Myocyte (in vitro differentiated cells): ENCODE measurements around the gene FGD6. TPM values are rescaled to one million over a fixed set of nuclear protein-coding genes. Genes with fewer than 3 reads are reported as not detected.
"Not testable (repeated sequence)": the region's sequence is repeated elsewhere in the genome, so short reads cannot be mapped to it uniquely, and the experiment has no call there.

Source experiments
- DNase-seq: peaks from one replicate; pipeline ENCODE4 v3.0.0-alpha.2; 2012; ENCODE audit warnings: low read depth
- total RNA-seq: library from RNA; depleted of rRNA; stranded (reverse); fragments of >200 nt; gene quantifications from 2 replicates; pipeline ENCODE4 v1.2.3, GENCODE V29; 2014

The FGD6 gene
- total RNA-seq, 1 donor from 2014 or later = 3.1 TPM

- not testable (repeated sequence) for DNase-seq
These were observed 18.4 kb upstream of the FGD6 start for GRCh38 chr12:95235621-95236020.

GRCh38 chr12:95234187-95234586, 16.9 kb upstream of the FGD6 start:
- not testable (repeated sequence) for DNase-seq

- peak; percentile 18 for DNase-seq
These were observed 13.9 kb upstream of the FGD6 start for GRCh38 chr12:95231190-95231589.

- DNase-seq = no peak
These were observed 13.0 kb upstream of the FGD6 start for GRCh38 chr12:95230313-95230712.

GRCh38 chr12:95229636-95230035, 12.4 kb upstream of the FGD6 start:
- DNase-seq = no peak

GRCh38 chr12:95228617-95229016, 11.3 kb upstream of the FGD6 start:
- no peak for DNase-seq

- no peak for DNase-seq
These were observed 10.6 kb upstream of the FGD6 start for GRCh38 chr12:95227818-95228356.

GRCh38 chr12:95225645-95226212, 8.5 kb upstream of the FGD6 start:
- DNase-seq = no peak

- no peak for DNase-seq
These were observed 7.2 kb upstream of the FGD6 start for GRCh38 chr12:95224202-95225170.

GRCh38 chr12:95220726-95221125, 3.5 kb upstream of the FGD6 start:
- DNase-seq = no peak

- DNase-seq = no peak
These were observed 2.9 kb upstream of the FGD6 start for GRCh38 chr12:95220190-95220589.

GRCh38 chr12:95218150-95219133, 1.2 kb upstream of the FGD6 start:
- peak; percentile 85 for DNase-seq

- no peak for DNase-seq
These were observed 423 bp downstream of the FGD6 start for GRCh38 chr12:95216711-95217376.

- peak; percentile 25 for DNase-seq
These were observed 1.3 kb downstream of the FGD6 start for GRCh38 chr12:95215949-95216348.

- DNase-seq = no peak
These were observed 2.8 kb downstream of the FGD6 start for GRCh38 chr12:95214466-95214865.

GRCh38 chr12:95213928-95214327, 3.3 kb downstream of the FGD6 start:
- no peak for DNase-seq

GRCh38 chr12:95213119-95213518, 4.1 kb downstream of the FGD6 start:
- DNase-seq = no peak

- DNase-seq = no peak
These were observed 4.7 kb downstream of the FGD6 start for GRCh38 chr12:95212586-95212985.

GRCh38 chr12:95208678-95209077, 8.6 kb downstream of the FGD6 start:
- DNase-seq = no peak

GRCh38 chr12:95207407-95207806, 9.9 kb downstream of the FGD6 start:
- no peak for DNase-seq

- no peak for DNase-seq
These were observed 10.4 kb downstream of the FGD6 start for GRCh38 chr12:95206916-95207315.
